ENCODE results near the gene TRIP6.

Gene TRIP6, protein sequence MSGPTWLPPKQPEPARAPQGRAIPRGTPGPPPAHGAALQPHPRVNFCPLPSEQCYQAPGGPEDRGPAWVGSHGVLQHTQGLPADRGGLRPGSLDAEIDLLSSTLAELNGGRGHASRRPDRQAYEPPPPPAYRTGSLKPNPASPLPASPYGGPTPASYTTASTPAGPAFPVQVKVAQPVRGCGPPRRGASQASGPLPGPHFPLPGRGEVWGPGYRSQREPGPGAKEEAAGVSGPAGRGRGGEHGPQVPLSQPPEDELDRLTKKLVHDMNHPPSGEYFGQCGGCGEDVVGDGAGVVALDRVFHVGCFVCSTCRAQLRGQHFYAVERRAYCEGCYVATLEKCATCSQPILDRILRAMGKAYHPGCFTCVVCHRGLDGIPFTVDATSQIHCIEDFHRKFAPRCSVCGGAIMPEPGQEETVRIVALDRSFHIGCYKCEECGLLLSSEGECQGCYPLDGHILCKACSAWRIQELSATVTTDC

DNA sequence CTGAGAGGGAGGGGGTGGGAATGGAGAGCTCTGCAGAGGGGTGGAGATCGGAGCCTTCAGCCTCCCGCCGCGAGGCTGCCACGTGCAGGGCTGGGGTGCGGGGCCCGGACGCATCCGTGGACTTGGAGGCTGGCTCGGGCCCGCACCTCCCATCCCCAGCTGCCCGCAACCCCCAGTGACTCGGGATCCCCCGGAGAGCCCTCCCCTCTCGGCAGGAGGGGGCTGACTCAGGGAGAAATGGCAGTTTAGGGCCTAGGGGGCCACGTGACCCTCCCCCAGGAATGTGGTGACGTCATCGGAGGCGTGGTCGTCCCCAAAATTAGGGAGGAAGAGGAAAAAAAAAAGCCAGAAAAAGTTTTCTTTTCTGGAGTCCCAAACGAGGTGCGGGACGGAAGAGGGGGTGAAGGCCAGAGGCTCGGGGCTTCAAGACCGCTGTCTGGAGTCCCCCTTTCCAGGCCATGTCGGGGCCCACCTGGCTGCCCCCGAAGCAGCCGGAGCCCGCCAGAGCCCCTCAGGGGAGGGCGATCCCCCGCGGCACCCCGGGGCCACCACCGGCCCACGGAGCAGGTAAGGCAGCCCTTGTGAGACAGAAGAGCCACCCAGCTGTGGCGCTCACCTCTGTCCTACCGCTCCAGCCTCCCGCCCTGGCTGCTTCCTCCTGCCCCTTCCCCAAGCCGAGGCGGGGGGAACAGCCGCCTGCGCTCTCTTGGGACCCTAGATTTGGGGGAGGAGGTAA is at the start of gene TRIP6:
Gene TRIP6, plus strand, starts transcription at position 348 of the 736 bp plus-strand sequence. Its CDS starts 111 bp downstream, at position 459.
- peak; percentile 59 for DNase-seq (ENCODE audit: low spot score)

DNA sequence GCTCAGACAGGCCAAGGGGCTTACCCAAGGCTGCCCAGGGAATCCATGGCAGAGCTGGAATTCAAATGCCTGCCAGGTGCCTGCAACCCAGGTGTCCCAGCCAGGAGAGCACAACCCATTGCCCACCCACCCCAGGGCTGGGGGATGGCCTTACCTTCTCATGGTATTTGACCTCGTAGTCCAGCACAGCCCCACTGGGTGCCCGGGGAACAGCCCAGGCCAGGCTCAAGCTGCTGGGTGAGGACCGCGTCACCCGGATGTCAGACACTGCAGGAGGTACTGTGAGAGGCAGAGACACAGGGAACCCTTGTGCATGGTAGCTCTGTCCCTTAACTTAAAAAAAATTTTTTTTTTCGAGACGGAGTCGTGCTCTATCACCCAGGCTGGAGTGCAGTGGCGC is 48.8 kb upstream of the TRIP6 start:
- DNase-seq (ENCODE audit: low spot score) = no peak

DNA sequence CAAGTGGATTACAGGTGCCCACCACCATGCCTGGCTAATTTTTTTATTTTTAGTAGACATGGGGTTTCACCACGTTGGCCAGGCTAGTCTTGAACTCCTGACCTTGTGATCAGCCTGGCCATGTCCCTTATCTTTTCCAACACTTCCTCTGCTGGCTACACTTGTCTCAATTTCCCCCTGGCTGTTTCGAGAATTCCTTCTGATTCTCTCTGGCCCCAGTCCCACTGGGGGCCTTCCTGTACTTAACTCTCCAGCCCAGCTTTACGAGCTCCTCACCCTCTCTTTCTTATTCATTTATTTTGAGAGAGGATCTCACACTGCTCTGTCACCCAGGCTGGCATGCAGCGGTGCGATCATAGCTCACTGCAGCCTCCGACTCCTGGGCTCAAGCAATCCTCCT is 48.4 kb upstream of the TRIP6 start:
- DNase-seq (ENCODE audit: low spot score) = no peak

DNA sequence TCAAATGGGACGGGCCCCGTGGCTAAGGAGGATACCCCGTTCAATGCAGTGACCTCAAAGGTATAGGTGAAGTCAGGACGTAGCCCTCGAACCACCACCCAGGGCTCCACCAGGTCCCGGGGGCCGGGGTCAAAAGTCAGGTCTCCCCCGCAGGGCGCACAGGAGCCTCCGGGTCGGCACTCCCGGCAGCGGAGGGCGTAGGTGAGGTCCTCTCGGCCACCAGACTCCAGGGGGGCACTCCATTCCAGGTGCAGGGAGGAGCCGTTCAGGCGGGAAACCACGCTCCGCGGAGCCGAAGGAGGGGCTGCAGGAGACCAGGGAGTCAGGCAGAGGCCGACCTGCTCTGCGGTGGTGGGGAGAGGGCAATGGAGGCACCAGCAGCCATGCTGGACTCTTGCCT is 47.6 kb upstream of the TRIP6 start:
- no peak for DNase-seq (ENCODE audit: low spot score)

DNA sequence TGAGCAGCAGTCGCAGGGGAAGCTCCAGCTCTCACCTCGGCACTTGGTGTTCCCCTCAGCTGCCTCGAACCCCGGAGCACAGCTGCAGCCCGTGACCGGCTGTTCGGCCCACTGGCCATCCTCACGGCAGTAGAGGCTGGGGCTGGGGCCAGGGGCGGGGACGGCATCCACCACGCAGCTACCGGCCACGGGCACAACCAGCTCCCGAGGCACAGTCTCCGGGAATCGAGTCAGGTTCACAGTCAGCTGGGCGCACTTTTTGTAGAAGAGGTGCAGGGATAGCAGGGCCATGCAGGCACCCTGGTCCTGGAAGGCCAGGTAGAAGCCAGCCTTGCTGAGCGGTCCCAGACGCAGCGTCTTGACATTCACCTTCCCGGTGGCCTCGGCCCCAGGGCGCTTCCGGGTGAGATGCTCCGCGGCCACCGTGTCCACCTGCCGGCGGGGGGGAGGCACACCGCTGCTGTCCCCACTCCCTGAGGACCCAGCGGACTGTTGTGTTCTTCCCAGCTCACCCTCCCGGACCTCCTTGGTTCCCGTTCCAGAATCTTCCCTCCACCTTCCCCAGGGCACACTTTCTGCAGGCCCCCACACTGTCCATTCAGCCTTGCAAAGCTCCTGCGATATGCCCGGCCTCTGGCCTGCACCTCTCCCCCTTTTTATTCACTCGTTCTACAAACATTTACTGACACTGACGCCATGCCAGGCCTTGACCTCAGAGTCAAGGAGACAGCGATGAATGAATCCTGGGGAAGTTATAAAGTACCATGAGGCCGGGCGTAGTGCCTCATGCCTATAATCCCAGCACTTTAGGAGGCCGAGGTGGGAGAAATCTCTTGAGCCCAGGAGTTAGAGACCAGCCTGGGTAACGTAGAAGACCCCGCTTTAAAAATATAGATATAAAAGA is 44.7 kb upstream of the TRIP6 start:
- DNase-seq (ENCODE audit: low spot score) = no peak

DNA sequence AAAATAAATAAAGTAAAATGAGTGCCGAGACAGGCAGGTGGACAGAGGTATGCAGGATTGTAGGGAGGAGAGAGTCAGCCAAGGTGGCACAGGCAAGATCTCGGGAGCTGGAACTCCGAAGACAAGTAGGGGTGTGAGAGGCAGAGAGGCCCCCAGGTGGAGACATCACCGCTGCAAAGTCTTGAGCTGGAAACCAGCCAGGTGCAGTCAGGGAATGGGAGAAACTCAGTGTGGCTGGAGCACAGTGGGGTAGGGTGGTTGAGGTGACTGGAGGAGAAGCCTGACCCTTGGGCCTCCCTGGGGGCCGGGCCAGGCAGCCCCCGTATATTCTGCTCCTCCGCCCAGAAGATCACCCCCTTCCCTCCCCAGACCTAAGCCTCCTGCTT is 44.1 kb upstream of the TRIP6 start:
- DNase-seq (ENCODE audit: low spot score) = no peak

DNA sequence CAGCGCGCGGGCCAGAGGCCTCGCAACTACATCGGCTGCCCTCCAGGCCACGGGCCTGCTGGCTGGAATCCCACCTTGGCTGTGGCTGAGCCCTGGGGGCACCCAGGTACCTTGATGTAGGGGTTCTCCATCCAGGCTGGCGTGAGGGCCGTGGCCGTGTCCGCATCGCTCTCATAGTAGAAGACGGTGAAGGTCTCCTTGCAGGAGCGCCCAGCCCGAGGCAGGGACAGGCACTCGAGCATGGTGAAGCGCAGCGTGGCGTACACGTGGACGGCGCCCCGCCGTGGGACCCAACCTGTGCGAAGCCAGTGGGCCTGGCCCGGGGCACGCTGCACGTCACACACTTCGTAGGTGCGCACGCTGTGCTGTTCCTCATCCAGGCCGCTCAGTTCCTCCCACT is 43.7 kb upstream of the TRIP6 start:
- no peak for DNase-seq (ENCODE audit: low spot score)

DNA sequence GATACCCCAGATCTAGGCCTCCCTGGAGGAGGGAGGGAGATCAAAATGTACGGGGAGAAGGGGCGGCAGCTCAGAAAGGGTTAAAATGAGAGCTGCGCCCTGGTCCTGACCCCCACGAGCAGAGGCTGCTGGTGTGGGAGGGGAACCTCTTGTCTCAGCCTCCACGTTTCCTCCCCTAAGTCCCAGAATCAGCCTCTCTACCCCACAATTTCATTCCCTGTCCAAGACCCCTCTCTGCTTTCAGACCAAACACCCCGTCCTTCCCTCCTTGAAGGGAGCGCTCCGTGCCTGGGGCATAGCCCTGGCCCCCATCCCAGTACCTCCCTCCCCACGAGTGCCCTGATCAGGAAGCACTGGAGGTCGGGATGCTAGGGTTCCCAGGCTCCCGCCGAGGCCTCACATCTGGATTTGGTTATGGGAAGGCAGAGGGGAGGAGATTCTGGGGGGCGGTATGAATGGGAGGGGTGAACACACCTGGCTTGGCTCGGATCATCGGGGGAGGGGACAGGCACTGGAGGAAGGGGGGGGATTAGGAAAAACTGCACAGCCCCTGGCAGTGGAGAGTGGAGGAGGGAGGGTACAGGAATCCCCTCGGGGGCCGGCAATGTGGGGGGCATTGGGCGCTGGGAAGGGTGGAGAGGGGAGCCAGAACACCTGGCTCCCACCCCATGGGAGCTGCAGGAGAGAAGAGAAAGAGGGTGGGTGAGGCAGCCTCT is 42.5 kb upstream of the TRIP6 start:
- DNase-seq (ENCODE audit: low spot score) = no peak

DNA sequence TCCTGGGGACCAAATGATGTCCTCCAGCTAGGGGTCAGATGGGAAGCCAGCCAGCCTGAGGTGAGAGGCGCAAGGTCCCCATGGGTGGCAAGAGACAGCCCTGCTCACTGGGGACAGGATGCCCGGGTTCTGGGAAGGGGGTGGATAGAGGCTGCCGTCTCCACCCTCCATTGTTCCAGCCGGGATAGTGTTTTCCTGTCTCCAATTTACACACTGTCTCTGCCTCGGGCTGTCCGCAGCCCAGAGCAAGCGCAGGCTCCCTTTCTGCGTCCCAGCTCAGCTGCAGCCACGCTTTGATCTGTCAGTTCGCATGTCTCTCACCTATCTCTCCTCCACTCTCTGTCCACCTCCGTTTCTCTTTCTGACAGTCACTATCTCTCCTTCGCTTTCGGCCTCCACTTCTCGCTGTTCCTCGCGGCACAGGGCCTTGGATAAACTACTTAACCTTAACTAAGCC is 41.9 kb upstream of the TRIP6 start:
- DNase-seq (ENCODE audit: low spot score) = no peak

DNA sequence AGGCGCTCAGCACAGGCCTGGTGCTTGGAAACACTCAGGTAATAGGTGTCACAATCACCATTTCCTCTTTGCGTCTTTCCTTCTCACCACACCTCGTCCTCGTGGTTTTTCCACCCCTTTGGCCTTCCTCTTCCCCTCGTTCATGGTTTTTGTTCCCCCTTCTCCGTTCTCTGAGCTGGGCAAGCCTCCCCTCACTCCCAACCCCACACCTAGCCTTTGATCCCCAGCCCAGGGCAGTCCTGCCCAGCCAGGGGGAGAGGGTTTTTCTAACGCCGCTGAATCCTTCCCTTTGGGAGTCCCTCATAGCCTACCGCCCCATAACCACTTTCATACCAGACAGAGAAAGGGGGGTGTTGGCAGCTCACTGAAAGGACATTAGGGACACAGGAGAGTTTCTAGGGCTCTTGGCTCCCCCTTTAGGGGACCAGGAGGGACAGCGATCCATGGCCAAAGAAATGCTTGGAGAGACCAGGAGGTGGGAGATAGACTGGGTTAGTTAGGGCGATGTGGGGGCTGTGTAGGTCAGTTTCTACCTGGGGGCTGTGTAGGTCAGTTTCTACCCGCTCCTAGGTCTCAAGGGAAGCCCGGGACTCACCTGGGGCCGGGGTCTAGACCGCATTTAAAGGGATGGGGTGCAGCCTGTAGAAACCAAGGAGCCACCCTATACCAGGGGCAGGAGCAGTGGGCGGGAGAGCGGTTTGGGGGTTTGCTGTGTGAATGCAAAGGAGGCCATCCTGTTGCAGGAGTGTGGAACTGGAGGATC is 41.3 kb upstream of the TRIP6 start:
- DNase-seq (ENCODE audit: low spot score) = peak; percentile 44

DNA sequence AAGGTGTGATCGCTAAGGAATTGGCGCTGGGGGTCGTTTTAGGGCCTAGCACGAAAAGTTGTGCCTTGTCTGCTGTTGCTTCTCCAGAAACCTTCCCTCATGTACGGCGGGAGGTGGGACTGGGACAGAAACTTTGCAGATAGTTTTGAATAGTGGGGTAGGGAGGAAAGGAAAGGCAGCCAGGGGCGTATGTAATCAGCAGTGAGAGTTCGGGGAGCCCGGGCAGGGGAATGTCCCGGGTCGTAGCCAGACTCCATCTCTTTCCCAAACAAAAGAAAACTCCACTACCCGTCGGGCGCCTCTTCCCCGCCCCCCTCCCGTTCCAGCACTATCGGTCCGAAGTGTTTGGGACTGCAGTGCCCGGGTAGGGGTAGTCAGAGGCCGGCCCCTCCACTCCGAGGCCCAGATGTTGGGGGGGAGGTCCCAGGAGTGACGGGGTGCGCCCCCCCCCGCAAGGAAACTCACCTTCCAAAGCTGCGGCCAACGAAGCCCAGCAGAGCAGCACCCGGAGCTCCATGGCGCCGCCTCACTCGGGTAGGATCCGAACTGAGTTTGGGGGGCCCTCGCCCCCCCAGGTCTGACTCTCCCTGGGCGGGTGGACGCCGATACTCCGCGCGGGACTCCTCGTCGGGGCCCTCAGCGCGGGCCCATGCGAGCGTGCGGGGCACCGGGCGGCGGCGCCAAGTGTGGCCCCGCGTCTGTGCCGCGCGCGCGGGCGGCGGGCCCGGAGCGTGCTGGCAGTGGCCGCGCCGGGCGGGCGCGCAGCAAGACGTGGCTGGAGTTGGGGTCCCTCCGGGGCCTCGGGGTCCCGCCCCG is 40.5 kb upstream of the TRIP6 start:
- no peak for DNase-seq (ENCODE audit: low spot score)

DNA sequence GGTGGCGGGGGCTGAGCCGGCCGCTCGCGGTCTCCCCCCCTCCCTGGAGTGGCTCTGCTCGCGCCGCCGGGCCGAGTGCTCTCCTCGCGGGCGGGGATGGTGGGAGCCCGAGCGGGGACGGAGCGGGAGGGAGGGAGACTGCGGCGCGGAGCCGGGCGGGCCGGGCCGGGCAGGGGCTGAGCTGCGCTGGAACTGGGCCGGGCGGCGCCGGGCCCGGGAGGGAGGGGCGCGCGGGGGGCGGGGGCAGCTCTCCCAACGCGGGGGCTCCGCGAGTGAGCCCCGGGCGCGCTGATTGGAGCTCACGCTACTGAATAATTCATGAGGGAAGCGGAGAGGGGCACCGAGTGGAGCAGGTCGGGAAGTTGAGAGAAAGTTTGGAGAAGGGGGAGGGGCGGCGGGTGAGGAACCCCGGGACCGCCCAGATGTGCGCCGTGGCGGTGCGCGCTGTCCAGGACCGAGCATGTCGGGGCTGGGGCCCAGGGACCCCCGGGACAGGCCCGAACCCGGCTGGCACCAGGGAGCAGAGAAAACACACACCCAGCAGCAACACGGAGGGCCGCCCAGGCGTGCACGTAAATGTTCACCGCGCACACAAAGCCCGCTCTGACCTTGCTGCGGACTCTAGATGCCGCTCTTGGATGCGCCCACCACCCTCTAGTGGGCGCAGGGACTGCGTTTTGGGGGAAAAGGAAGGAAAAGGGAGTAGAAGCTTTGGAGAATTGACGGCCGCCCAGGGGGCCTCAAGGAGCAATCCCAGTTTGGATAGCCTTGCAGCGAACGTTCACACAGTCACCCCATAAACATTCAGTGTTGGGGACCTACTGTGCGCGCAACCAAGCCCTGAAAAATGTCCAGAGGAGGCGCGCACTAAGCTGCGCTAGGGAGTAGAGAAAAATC is 39.6 kb upstream of the TRIP6 start, which contains the start of gene EPHB4:
Gene EPHB4, minus strand, starts transcription at position 194 of the 897 bp plus-strand sequence. CDS start 493 bp downstream, outside the sequence.
- no peak for DNase-seq (ENCODE audit: low spot score)

DNA sequence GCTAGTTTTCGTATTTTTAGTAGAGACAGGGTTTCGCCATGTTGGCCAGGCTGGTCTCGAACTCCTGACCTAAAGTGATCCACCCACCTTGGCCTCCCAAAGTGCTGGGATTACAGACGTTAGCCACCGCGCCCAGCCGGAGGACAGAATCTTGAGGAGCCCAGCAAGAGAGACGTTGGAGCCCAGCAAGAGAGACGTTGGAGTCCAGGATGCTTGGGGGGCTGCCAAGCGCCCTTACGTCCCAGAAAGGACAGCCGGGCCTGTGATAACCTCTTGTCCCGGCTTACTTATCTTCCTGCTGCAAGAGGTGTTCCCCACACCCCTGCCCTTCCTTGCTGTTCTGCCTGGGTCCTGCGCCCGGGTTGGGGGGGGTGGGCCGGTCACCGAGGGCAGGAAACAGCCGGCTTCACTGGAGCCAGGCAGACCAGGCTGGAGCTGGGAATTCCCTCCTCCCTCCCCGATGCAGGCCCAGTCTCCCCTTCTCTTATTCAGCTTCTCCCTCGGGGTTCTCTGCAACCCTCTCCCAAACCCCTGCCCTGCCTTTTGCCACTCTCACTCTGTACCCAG is 38.0 kb upstream of the TRIP6 start:
- DNase-seq (ENCODE audit: low spot score) = no peak

DNA sequence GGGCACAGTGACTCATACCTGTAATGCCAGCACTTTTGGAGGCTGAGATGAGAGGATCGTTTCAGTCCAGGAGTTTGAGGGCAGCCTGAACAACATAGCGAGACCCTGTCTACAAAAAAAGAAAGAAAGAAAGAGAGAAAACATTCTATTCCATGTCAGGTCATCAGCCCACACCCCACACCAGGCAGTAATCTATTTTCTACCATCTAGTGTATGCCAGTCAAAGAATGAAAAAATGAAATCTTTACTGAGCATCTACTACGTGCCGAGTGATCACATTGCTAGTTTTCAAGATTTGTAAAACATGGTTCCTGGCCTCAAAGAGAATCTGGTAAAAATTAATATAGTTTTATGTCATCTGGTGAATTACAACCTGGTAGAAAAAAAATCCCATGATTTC is 36.8 kb upstream of the TRIP6 start:
- DNase-seq (ENCODE audit: low spot score) = no peak

DNA sequence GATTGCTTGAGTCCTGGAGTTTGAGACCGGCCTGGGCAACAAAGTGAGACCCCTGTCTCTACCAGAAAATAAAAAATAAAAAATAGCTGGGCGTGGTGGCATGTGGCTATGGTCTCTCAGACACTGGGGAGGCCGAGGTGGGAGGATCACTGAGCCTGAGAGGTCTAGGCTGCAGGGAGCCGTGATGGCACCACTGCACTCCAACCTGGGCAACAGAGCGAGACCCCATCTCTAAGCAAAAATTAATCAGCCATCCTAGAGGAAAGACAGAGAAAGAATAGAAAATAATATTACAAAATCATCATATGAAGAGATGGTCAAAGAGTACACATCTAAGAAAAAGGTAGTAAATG is 34.9 kb upstream of the TRIP6 start:
- no peak for DNase-seq (ENCODE audit: low spot score)

DNA sequence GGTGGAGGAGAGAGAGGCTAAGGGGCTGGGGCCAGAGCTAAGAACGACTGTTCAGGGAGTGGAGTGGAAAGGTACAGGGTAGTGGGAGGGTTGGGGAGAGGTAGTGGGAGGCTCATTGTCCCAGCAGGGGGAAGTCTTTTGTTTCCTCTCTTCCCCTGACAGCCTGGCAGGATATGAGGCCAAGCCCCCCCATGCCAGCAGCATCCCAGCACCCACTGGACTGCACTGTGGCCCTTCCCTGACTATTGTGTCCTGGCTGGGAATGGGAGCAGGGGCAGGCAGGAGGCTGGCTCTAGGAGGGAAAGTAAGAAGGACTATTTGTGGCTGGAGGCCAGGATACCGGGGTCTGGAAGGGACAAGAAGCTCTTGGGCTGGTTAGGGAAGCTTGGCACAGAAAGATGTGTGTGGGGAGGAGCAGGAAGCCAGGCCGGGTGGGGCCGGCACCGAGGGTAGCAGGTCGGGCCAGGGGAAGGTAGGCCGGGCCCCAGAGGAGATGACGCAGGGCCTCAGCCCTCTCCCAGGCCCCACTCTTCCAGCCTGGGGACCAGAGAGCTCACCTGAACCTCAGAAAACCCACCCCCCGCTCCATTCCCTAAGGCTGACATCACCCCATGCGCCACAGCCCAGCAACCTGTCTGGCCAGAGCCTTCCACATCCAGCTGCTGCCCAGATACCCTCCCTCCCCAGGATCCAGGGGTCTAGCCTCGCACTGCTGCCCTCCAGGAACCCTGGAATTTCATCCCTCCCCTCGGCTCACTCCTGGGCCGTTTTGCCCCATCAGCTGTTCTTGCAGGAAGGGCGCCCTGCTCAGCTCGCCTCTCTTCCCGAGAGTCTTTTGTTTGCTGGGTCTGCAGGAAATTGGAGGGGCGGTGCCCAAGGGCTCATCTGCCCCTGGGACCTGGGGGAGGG is 31.0 kb upstream of the TRIP6 start:
- DNase-seq (ENCODE audit: low spot score) = no peak

DNA sequence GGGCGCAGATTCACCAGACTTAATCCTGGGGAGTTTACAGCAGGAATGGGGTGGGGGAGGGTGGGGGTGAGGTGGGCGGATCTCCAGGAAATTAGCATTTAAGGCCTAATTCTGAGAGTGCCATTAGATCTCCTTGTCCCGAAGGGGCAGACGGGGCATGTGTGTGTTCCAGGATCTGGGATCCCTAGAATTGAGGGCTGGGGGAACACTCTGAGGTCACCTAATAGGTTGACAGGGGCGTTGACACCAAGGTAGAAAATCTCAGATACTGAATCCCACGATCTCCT is 30.4 kb upstream of the TRIP6 start:
- DNase-seq (ENCODE audit: low spot score) = no peak
